Neural cell (in vitro differentiated cells): ENCODE results near the gene IFT20. TPM values are rescaled to one million over a fixed set of nuclear protein-coding genes. Genes with fewer than 3 reads are reported as not detected.

ENCODE experiments used
- H2AFZ ChIP-seq: fragments of 200-600, 300-800 bp; sonication (generic), shearing (Covaris generic); 2 replicates; pipeline ENCODE4 v1.6.0; 2014; ENCODE audit warnings: low read depth, mild to moderate bottlenecking, antibody characterized with exemption, low read length, moderate library complexity
- H3F3A ChIP-seq: fragments of 200-600 bp; shearing (Covaris generic); 2 replicates; pipeline ENCODE4 v1.6.1; 2016; ENCODE audit warnings: mild to moderate bottlenecking, moderate library complexity, mixed read lengths, antibody characterized with exemption, low read length; ENCODE audit not compliant: insufficient read depth, poor library complexity, severe bottlenecking
- H3K27ac ChIP-seq: fragments of 200-600, 300-800 bp; sonication (generic), shearing (Covaris generic); 2 replicates; pipeline ENCODE4 v1.5.1; 2014; ENCODE audit warnings: mild to moderate bottlenecking, low read length, moderate library complexity
- H3K27me3 ChIP-seq: fragments of 300-800, 200-600 bp; sonication (generic), shearing (Covaris generic); 2 replicates; pipeline ENCODE4 v1.6.0; 2014; ENCODE audit warnings: mild to moderate bottlenecking, low read depth, low read length, moderate library complexity; ENCODE audit not compliant: insufficient read depth
- H3K36me3 ChIP-seq: fragments of 300-800, 200-600 bp; sonication (generic), shearing (Covaris generic); 2 replicates; pipeline ENCODE4 v1.5.1; 2014; ENCODE audit warnings: mild to moderate bottlenecking, antibody characterized with exemption, low read length, moderate library complexity; ENCODE audit not compliant: insufficient read depth
- H3K4me2 ChIP-seq: fragments of 300-800, 200-600 bp; sonication (generic), shearing (Covaris generic); 2 replicates; pipeline ENCODE4 v1.6.0; 2014; ENCODE audit warnings: mild to moderate bottlenecking, low read length
- H3K4me3 ChIP-seq: fragments of 300-800, 200-600 bp; sonication (generic), shearing (Covaris generic); 2 replicates; pipeline ENCODE4 v1.5.1; 2014; ENCODE audit warnings: mild to moderate bottlenecking, low read length, moderate library complexity
- H3K79me2 ChIP-seq: fragments of 200-600 bp; shearing (Covaris generic); replicated peaks from 2 replicates; pipeline ENCODE4 v1.6.0; 2014; ENCODE audit warnings: mild to moderate bottlenecking, low read length, moderate library complexity; ENCODE audit not compliant: insufficient read depth
- H3K9ac ChIP-seq: fragments of 300-800, 200-600 bp; sonication (generic), shearing (Covaris generic); 2 replicates; pipeline ENCODE4 v1.6.1; 2016; ENCODE audit warnings: mild to moderate bottlenecking, low read length, mixed read lengths
- H3K9me2 ChIP-seq: fragments of 200-600 bp; shearing (Covaris generic); 2 replicates; pipeline ENCODE4 v1.6.1; 2016; ENCODE audit warnings: mild to moderate bottlenecking, low read length, mixed read lengths; ENCODE audit not compliant: insufficient read depth
- H3K9me3 ChIP-seq: fragments of 200-600, 300-800 bp; sonication (generic), shearing (Covaris generic); 2 replicates; pipeline ENCODE4 v1.6.1; 2016; ENCODE audit warnings: mild to moderate bottlenecking, mixed run types, low read length, moderate library complexity, mixed read lengths
- H4K20me1 ChIP-seq: fragments of 200-600 bp; shearing (Covaris generic); 2 replicates; pipeline ENCODE4 v1.6.1; 2016; ENCODE audit warnings: mild to moderate bottlenecking, mixed run types; ENCODE audit not compliant: insufficient read depth
- EP300 ChIP-seq: fragments of 450-650 bp; conservative IDR thresholded peaks from 2 replicates; pipeline ENCODE4 v1.6.1; 2014; ENCODE audit warnings: antibody characterized with exemption, mild to moderate bottlenecking, moderate library complexity; ENCODE audit not compliant: poor library complexity, severe bottlenecking
- EZH2 ChIP-seq: fragments of 200-600, 300-800 bp; shearing (Covaris generic), sonication (generic); IDR thresholded peaks from 2 replicates; pipeline ENCODE4 v1.6.1; 2014; ENCODE audit warnings: antibody characterized with exemption, low read length, borderline replicate concordance, mild to moderate bottlenecking; ENCODE audit not compliant: insufficient read depth, poor library complexity, severe bottlenecking
- MXI1 ChIP-seq: fragments of 450-650 bp; conservative IDR thresholded peaks from 2 replicates; pipeline ENCODE4 v1.6.1; 2014; ENCODE audit warnings: antibody characterized with exemption, mild to moderate bottlenecking; ENCODE audit not compliant: poor library complexity, severe bottlenecking
- POLR2AphosphoS5 ChIP-seq: IDR thresholded peaks from 2 replicates; pipeline ENCODE4 v1.6.1; 2012
- RAD21 ChIP-seq: fragments of 450-650 bp; conservative IDR thresholded peaks from 2 replicates; pipeline ENCODE4 v1.6.1; 2014; ENCODE audit warnings: antibody characterized with exemption, mild to moderate bottlenecking, moderate library complexity
- SMC3 ChIP-seq: fragments of 450-650 bp; conservative IDR thresholded peaks from 2 replicates; pipeline ENCODE4 v1.6.1; 2014; ENCODE audit warnings: antibody characterized with exemption, mild to moderate bottlenecking, moderate library complexity; ENCODE audit not compliant: poor library complexity
- TAF1 ChIP-seq: IDR thresholded peaks from 2 replicates; pipeline ENCODE4 v1.6.1; 2012; ENCODE audit warnings: low read depth
- polyA plus RNA-seq: library from polyadenylated mRNA; depleted of rRNA; stranded (reverse); fragments of >200 nt; gene quantifications from 2 replicates; pipeline ENCODE4 v1.2.3, GENCODE V29; 2014
- TF ChIP-seq, protein P1 (sequence below): IDR thresholded peaks from 2 replicates; pipeline ENCODE4 v1.6.1; 2012; ENCODE audit warnings: borderline replicate concordance
- TF ChIP-seq, protein P2 (sequence below): fragments of 450-650 bp; IDR thresholded peaks from 2 replicates; pipeline ENCODE4 v1.5.1; 2014; ENCODE audit warnings: antibody characterized with exemption, mild to moderate bottlenecking, moderate library complexity; ENCODE audit not compliant: poor library complexity, severe bottlenecking

The IFT20 gene
- polyA plus RNA-seq, 1 donor from 2014 or later: 213 TPM

GRCh38 chr17:28363186-28363585 is 27.9 kb upstream of the IFT20 start:
- Histone ChIP-seq H4K20me1 (no peaks in the 10 kb centered on the region), H3K9me2 (no peaks in the 10 kb centered on the region), H3K9me3 (no peaks in the 10 kb centered on the region), H3F3A (no peaks in the 10 kb centered on the region), H3K4me3 (no peak overlapping the region), H3K79me2 (peaks cover 10% of the 10 kb centered on the region), H3K27ac (no peak overlapping the region), H2AFZ (no peak overlapping the region), H3K4me2 (no peak overlapping the region), H3K36me3 (no peaks in the 10 kb centered on the region), H3K9ac (no peak overlapping the region), H3K27me3 (no peaks in the 10 kb centered on the region)
- no peak for TF ChIP-seq MXI1
- no peak for TF ChIP-seq EZH2
- no peak for TF ChIP-seq RAD21
- TF ChIP-seq, protein P1, sequence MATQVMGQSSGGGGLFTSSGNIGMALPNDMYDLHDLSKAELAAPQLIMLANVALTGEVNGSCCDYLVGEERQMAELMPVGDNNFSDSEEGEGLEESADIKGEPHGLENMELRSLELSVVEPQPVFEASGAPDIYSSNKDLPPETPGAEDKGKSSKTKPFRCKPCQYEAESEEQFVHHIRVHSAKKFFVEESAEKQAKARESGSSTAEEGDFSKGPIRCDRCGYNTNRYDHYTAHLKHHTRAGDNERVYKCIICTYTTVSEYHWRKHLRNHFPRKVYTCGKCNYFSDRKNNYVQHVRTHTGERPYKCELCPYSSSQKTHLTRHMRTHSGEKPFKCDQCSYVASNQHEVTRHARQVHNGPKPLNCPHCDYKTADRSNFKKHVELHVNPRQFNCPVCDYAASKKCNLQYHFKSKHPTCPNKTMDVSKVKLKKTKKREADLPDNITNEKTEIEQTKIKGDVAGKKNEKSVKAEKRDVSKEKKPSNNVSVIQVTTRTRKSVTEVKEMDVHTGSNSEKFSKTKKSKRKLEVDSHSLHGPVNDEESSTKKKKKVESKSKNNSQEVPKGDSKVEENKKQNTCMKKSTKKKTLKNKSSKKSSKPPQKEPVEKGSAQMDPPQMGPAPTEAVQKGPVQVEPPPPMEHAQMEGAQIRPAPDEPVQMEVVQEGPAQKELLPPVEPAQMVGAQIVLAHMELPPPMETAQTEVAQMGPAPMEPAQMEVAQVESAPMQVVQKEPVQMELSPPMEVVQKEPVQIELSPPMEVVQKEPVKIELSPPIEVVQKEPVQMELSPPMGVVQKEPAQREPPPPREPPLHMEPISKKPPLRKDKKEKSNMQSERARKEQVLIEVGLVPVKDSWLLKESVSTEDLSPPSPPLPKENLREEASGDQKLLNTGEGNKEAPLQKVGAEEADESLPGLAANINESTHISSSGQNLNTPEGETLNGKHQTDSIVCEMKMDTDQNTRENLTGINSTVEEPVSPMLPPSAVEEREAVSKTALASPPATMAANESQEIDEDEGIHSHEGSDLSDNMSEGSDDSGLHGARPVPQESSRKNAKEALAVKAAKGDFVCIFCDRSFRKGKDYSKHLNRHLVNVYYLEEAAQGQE: no peak
- TF ChIP-seq SMC3: no peak
- TF ChIP-seq, protein P2, sequence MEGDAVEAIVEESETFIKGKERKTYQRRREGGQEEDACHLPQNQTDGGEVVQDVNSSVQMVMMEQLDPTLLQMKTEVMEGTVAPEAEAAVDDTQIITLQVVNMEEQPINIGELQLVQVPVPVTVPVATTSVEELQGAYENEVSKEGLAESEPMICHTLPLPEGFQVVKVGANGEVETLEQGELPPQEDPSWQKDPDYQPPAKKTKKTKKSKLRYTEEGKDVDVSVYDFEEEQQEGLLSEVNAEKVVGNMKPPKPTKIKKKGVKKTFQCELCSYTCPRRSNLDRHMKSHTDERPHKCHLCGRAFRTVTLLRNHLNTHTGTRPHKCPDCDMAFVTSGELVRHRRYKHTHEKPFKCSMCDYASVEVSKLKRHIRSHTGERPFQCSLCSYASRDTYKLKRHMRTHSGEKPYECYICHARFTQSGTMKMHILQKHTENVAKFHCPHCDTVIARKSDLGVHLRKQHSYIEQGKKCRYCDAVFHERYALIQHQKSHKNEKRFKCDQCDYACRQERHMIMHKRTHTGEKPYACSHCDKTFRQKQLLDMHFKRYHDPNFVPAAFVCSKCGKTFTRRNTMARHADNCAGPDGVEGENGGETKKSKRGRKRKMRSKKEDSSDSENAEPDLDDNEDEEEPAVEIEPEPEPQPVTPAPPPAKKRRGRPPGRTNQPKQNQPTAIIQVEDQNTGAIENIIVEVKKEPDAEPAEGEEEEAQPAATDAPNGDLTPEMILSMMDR: no peak
- no peak for TF ChIP-seq POLR2AphosphoS5
- no peak for TF ChIP-seq TAF1

DNA sequence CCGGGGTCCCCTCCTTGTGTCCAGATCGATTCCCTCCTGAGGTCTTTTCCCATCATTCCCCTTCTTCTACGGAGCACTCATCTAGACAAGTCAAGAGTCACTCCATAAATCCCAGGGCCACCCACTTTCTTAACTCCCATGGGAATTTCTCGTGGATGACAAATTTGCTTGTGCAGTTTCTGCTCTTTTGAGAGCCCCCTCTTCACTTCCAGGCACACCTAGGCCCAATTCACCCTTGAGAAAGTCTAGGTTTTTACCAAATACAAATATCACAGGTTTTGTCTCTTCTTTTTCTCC is 22.6 kb upstream of the IFT20 start:
- Histone ChIP-seq H3K9me3 (no peaks in the 10 kb centered on the region), H3K9ac (peak overlapping the region; percentile 94), H4K20me1 (no peaks in the 10 kb centered on the region), H3K4me3 (peak overlapping the region; percentile 77), H3K79me2 (peaks cover 32% of the 10 kb centered on the region), H3K4me2 (peak overlapping the region; percentile 97), H3K27ac (peak overlapping the region; percentile 66), H3K27me3 (no peaks in the 10 kb centered on the region), H2AFZ (peak overlapping the region; percentile 71), H3F3A (no peaks in the 10 kb centered on the region), H3K9me2 (no peaks in the 10 kb centered on the region), H3K36me3 (no peaks in the 10 kb centered on the region)
- TF ChIP-seq EP300 (no peak), TAF1 (no peak), RAD21 (no peak), MXI1 (no peak), POLR2AphosphoS5 (no peak), SMC3 (no peak), EZH2 (no peak)
- TF ChIP-seq, protein P2: no peak
- TF ChIP-seq, protein P1: no peak
